ENCODE data around the gene FRMD1.

- TF ChIP-seq CTCF (IDR thresholded peaks at IDR 0.05) (no peak), POLR2A (IDR thresholded peaks at IDR 0.05) (no peak)
These were observed 49.4 kb downstream of the FRMD1 start for GRCh38 chr6:168029459-168030217.
